ENCODE data around the gene DMWD.
"Not testable (repeated sequence)": the region's sequence is repeated elsewhere in the genome, so short reads cannot be mapped to it uniquely, and the experiment has no call there.

DMWD gene

GRCh38 chr19:45816236-45817009, 23.8 kb upstream of the DMWD start:
- DNase-seq (ENCODE audit: low read depth): no peak

GRCh38 chr19:45815481-45816216, 23.0 kb upstream of the DMWD start:
- DNase-seq (ENCODE audit: low read depth): no peak

- DNase-seq (ENCODE audit: low read depth): no peak
These were observed 22.3 kb upstream of the DMWD start, which contains the start of gene RSPH6A for GRCh38 chr19:45814851-45815480. Gene RSPH6A, minus strand, starts transcription at chr19:45815308. Its CDS starts 132 bp downstream, at chr19:45815176.

GRCh38 chr19:45814166-45814780, 21.6 kb upstream of the DMWD start:
- no peak for DNase-seq (ENCODE audit: low read depth)

GRCh38 chr19:45812297-45812696, 19.7 kb upstream of the DMWD start:
- DNase-seq (ENCODE audit: low read depth): no peak

GRCh38 chr19:45809643-45810159, 17.1 kb upstream of the DMWD start:
- DNase-seq (ENCODE audit: low read depth): peak; percentile 41

- no peak for DNase-seq (ENCODE audit: low read depth)
These were observed 13.1 kb upstream of the DMWD start for GRCh38 chr19:45805719-45806118.

- no peak for DNase-seq (ENCODE audit: low read depth)
These were observed 12.2 kb upstream of the DMWD start for GRCh38 chr19:45804959-45805230.

GRCh38 chr19:45804140-45804958, 11.7 kb upstream of the DMWD start:
- no peak for DNase-seq (ENCODE audit: low read depth)

GRCh38 chr19:45801603-45802175, 9.0 kb upstream of the DMWD start:
- no peak for DNase-seq (ENCODE audit: low read depth)

- no peak for DNase-seq (ENCODE audit: low read depth)
These were observed 7.5 kb upstream of the DMWD start for GRCh38 chr19:45800070-45800553.

GRCh38 chr19:45799541-45799940, 6.9 kb upstream of the DMWD start:
- DNase-seq (ENCODE audit: low read depth): not testable (repeated sequence)

GRCh38 chr19:45798995-45799517, 6.4 kb upstream of the DMWD start:
- peak; percentile 65 for DNase-seq (ENCODE audit: low read depth)

- DNase-seq (ENCODE audit: low read depth): no peak
These were observed 2.0 kb upstream of the DMWD start for GRCh38 chr19:45794627-45795026.

- no peak for DNase-seq (ENCODE audit: low read depth)
These were observed 1.2 kb upstream of the DMWD start for GRCh38 chr19:45793876-45794275.

- DNase-seq (ENCODE audit: low read depth): no peak
These were observed 526 bp upstream of the DMWD start for GRCh38 chr19:45793178-45793564.

- no peak for DNase-seq (ENCODE audit: low read depth)
These were observed 738 bp downstream of the DMWD start for GRCh38 chr19:45791744-45792469.

GRCh38 chr19:45790942-45791341, 1.7 kb downstream of the DMWD start:
- DNase-seq (ENCODE audit: low read depth): no peak

- DNase-seq (ENCODE audit: low read depth): no peak
These were observed 3.4 kb downstream of the DMWD start for GRCh38 chr19:45789035-45789786.
